ENCODE results near the gene COA4.

The COA4 gene

GRCh38 chr11:73872749-73873357, 3.8 kb downstream of the COA4 start:
- no peak for DNase-seq
- peaks cover 67% of the 10 kb centered on the region for H3K36me3 ChIP-seq
- no peaks in the 10 kb centered on the region for H3K27me3 ChIP-seq
- H3K9me3 ChIP-seq: no peaks in the 10 kb centered on the region
- TF ChIP-seq CTCF (IDR thresholded peaks at IDR 0.05; ENCODE audit: low read depth, low read length): no peak
- H3K4me1 ChIP-seq: peaks cover 8% of the 10 kb centered on the region; the same call in 1 of the 2 replicates
- H3K4me3 ChIP-seq (ENCODE audit: low read depth, low read length): no peak overlapping the region

GRCh38 chr11:73870261-73870660, 6.4 kb downstream of the COA4 start:
- H3K27me3 ChIP-seq: no peaks in the 10 kb centered on the region
- H3K4me1 ChIP-seq: peaks cover 18% of the 10 kb centered on the region
- no peak for TF ChIP-seq CTCF (IDR thresholded peaks at IDR 0.05; ENCODE audit: low read depth, low read length)
- no peak overlapping the region for H3K4me3 ChIP-seq (ENCODE audit: low read depth, low read length)
- no peak for DNase-seq
- peaks cover 64% of the 10 kb centered on the region for H3K36me3 ChIP-seq
- H3K9me3 ChIP-seq: no peaks in the 10 kb centered on the region

GRCh38 chr11:73869332-73869949, 7.2 kb downstream of the COA4 start:
- H3K4me3 ChIP-seq (ENCODE audit: low read depth, low read length): no peak overlapping the region
- no peaks in the 10 kb centered on the region for H3K9me3 ChIP-seq
- peaks cover 18% of the 10 kb centered on the region for H3K4me1 ChIP-seq
- DNase-seq: peak; percentile 22
- peaks cover 62% of the 10 kb centered on the region for H3K36me3 ChIP-seq
- TF ChIP-seq CTCF (IDR thresholded peaks at IDR 0.05; ENCODE audit: low read depth, low read length): no peak
- no peaks in the 10 kb centered on the region for H3K27me3 ChIP-seq

- no peaks in the 10 kb centered on the region for H3K27me3 ChIP-seq
- H3K9me3 ChIP-seq: no peaks in the 10 kb centered on the region
- TF ChIP-seq CTCF (IDR thresholded peaks at IDR 0.05; ENCODE audit: low read depth, low read length): no peak
- peak; percentile 55 for DNase-seq
- H3K36me3 ChIP-seq: peaks cover 62% of the 10 kb centered on the region
- H3K4me3 ChIP-seq (ENCODE audit: low read depth, low read length): no peak overlapping the region
- peaks cover 18% of the 10 kb centered on the region for H3K4me1 ChIP-seq
These were observed 10.1 kb downstream of the COA4 start for GRCh38 chr11:73866586-73866996.

- peaks cover 62% of the 10 kb centered on the region for H3K36me3 ChIP-seq
- no peak for TF ChIP-seq CTCF (IDR thresholded peaks at IDR 0.05; ENCODE audit: low read depth, low read length)
- no peaks in the 10 kb centered on the region for H3K27me3 ChIP-seq
- H3K4me3 ChIP-seq (ENCODE audit: low read depth, low read length): no peak overlapping the region
- DNase-seq: peak; percentile 37
- H3K9me3 ChIP-seq: no peaks in the 10 kb centered on the region
- peaks cover 18% of the 10 kb centered on the region for H3K4me1 ChIP-seq
These were observed 10.5 kb downstream of the COA4 start for GRCh38 chr11:73866095-73866579.

GRCh38 chr11:73862986-73863385, 13.7 kb downstream of the COA4 start:
- Histone ChIP-seq H3K4me1 (peaks cover 10% of the 10 kb centered on the region), H3K9me3 (no peaks in the 10 kb centered on the region), H3K4me3 (ENCODE audit: low read depth, low read length) (no peak overlapping the region), H3K36me3 (peaks cover 53% of the 10 kb centered on the region), H3K27me3 (no peaks in the 10 kb centered on the region)
- no peak for TF ChIP-seq CTCF (IDR thresholded peaks at IDR 0.05; ENCODE audit: low read depth, low read length)
- no peak for DNase-seq
